Right lobe of liver (tissue), 4 donors: ENCODE measurements around the gene SPAG7.

ENCODE experiments used
- CTCF ChIP-seq, 4 donors: fragments of 200-600 bp in 3 of 4; fragments of 450-650 bp in 1 of 4; IDR thresholded peaks; one replicate each; pipeline versions ENCODE4 v1.5.1 to v1.8.0; 2016 to 2022; ENCODE audit warnings: antibody characterized with exemption in 4 of 4, mild to moderate bottlenecking in 2 of 4
- POLR2A ChIP-seq: fragments of 450-650 bp; IDR thresholded peaks from one replicate; pipeline ENCODE4 v1.6.1; 2017; ENCODE audit warnings: antibody characterized with exemption, mild to moderate bottlenecking
- donor health status: DM: no; HTN: no; CAD: no.
- donor health status: DM: no; HTN: no; CAD: no.
- donor health status: DM: no; HTN: yes; CAD: no.

DNA sequence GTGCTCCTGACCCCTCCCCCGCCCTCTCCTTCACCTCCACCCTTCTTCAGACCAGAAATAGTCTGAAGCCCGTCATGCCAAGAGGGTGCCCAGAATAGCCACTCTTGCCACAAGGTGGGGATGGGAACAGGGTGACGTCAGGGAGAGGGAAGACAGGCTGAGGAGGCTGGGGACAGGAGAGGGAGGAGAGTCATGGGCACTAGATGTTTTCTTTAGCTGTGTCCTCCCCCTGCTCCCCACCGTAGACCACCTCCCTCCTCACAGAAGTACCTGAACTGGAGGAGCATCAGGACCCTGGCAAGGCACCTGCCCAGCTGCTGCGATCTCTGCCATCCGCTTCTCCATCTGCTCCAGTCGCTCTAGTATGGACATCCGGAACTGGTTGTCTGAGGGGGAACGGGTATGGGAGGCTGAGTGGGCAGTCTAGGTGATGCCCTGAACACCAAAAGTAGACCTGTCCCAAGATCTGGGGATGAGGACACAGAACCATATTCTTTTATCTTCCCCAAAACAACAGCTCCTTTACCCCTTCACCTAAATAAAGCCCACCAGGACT lies 6.6 kb upstream of the SPAG7 start:
- no peak for TF ChIP-seq POLR2A
- no peak for TF ChIP-seq CTCF (IDR thresholded peaks at IDR 0.05)
